GM12878 (cell line): Measurements from ENCODE around the gene CDC16. TPM values are rescaled to one million over a fixed set of nuclear protein-coding genes. Genes with fewer than 3 reads are reported as not detected.
A peak's percentile ranks its signal among the peaks of the same experiment; 100 is the strongest.

ENCODE experiments used
- ATAC-seq: fragments of 200-7000 bp; cut with Tn5 transposase; 3 replicates; pipeline ENCODE4 v1.9.1; 2020; ENCODE audit warnings: mild to moderate bottlenecking, moderate library complexity
- BruUV-seq: library from RNA; stranded (reverse); fragments of 400-500 nt; replicated peaks from 2 replicates; lab custom pipeline; 2021; lab: Mats Ljungman, UMichigan
- CTCF ChIA-PET: fragments of 300-600 bp; sonication (Branson Sonifier 250); formaldehyde crosslinking; extraction: SDS; loops from one replicate; lab custom pipeline; 2021; ENCODE audit warnings: inconsistent platforms; lab: Yijun Ruan, JAX
- POLR2A ChIA-PET: fragments of 350-600 bp; formaldehyde crosslinking; extraction: SDS; loops from one replicate; lab custom pipeline; 2021; ENCODE audit warnings: inconsistent platforms; lab: Charles Lee
- RAD21 ChIA-PET: fragments of 300-600 bp; sonication (Branson Sonifier 250); formaldehyde crosslinking; loops from one replicate; lab custom pipeline; 2023; ENCODE audit warnings: antibody characterized with exemption; ENCODE audit not compliant: unreplicated experiment; lab: Charles Lee
- SMC1A ChIA-PET: fragments of 300-600 bp; sonication (Branson Sonifier 250); formaldehyde crosslinking; loops from one replicate; lab custom pipeline; 2023; ENCODE audit not compliant: unreplicated experiment, uncharacterized antibody; lab: Charles Lee
- DNase-seq: peaks from one replicate; pipeline ENCODE4 v3.0.0-alpha.2; 2011; ENCODE audit warnings: low read depth, low spot score
- FAIRE-seq: peaks from 3 replicates; lab custom pipeline; 2011; peaks lifted over from hg19 to GRCh38; lab: Jason Lieb, UNC
- H2AFZ ChIP-seq: 2 replicates; pipeline ENCODE4 v1.6.0; 2011; ENCODE audit warnings: low read depth, low read length, control low read depth; ENCODE audit not compliant: control insufficient read depth
- H3K27ac ChIP-seq: 2 replicates; pipeline ENCODE4 v1.5.1; 2011; ENCODE audit warnings: control low read depth; ENCODE audit not compliant: control insufficient read depth, insufficient read depth
- H3K27me3 ChIP-seq, 2 experiments: replicated peaks in 1 of 2; 2 replicates each; pipeline versions ENCODE4 v1.6.0 to v1.6.1; 2011; ENCODE audit warnings: low read length in 1 of 2; ENCODE audit not compliant: control insufficient read depth in 2 of 2, insufficient read depth in 2 of 2
- H3K36me3 ChIP-seq, 2 experiments: 2 replicates each; pipeline ENCODE4 v1.5.1; 2011; ENCODE audit warnings: low read length in 1 of 2; ENCODE audit not compliant: control insufficient read depth in 2 of 2, insufficient read depth in 2 of 2
- H3K4me1 ChIP-seq: 2 replicates; pipeline ENCODE4 v1.6.1; 2011; ENCODE audit warnings: mild to moderate bottlenecking, low read length, moderate library complexity, mixed read lengths; ENCODE audit not compliant: control insufficient read depth, insufficient read depth
- H3K4me2 ChIP-seq: 2 replicates; pipeline ENCODE4 v1.6.0; 2011; ENCODE audit warnings: control low read depth; ENCODE audit not compliant: control insufficient read depth, insufficient read depth
- H3K4me3 ChIP-seq: fragments of 200-600 bp; sonication (generic); 2 replicates; pipeline ENCODE4 v1.5.1; 2016
- H3K79me2 ChIP-seq: 2 replicates; pipeline ENCODE4 v1.6.0; 2011; ENCODE audit warnings: low read length; ENCODE audit not compliant: control insufficient read depth, insufficient read depth
- H3K9ac ChIP-seq: 2 replicates; pipeline ENCODE4 v1.8.0; 2011; ENCODE audit warnings: low read length, control low read depth, mixed read lengths; ENCODE audit not compliant: control insufficient read depth, insufficient read depth
- H3K9me3 ChIP-seq: replicated peaks from 3 replicates; pipeline ENCODE4 v1.5.1; 2011; ENCODE audit warnings: mild to moderate bottlenecking, low read length; ENCODE audit not compliant: control insufficient read depth, insufficient read depth
- H4K20me1 ChIP-seq: 2 replicates; pipeline ENCODE4 v1.6.0; 2011; ENCODE audit not compliant: control insufficient read depth, insufficient read depth
- GATAD2B ChIP-seq: fragments of 450-650 bp; conservative IDR thresholded peaks from 2 replicates; pipeline ENCODE4 v1.6.1; 2017; ENCODE audit warnings: low read depth, mild to moderate bottlenecking, moderate library complexity
- MEF2A ChIP-seq: IDR thresholded peaks from 2 replicates; pipeline ENCODE4 v1.6.1; 2011; ENCODE audit warnings: low read depth, mild to moderate bottlenecking, low read length, moderate library complexity; ENCODE audit not compliant: insufficient read depth
- PBX3 ChIP-seq: IDR thresholded peaks from 2 replicates; pipeline ENCODE4 v1.6.1; 2011; ENCODE audit warnings: mild to moderate bottlenecking, low read depth, low read length, moderate library complexity; ENCODE audit not compliant: insufficient replicate concordance
- WGBS: methylation state at CpG from one replicate; pipeline ENCODE4 v1.1.6; 2016; ENCODE audit warnings: low lambda C conversion rate; ENCODE audit not compliant: insufficient replicate concordance, insufficient coverage; ENCODE audit errors: missing lambda C conversion rate; 5-methylcytosine and 5-hydroxymethylcytosine counted together
- in situ Hi-C: fragments of 300-500 bp; cut with MboI; formaldehyde crosslinking; loops from 9 replicates; pipeline ENCODE4 v1.14.3; 2018; ENCODE audit warnings: mixed read lengths
- intact Hi-C: fragments of 100-400 bp; cut with micrococcal nuclease; formaldehyde crosslinking; loops from one replicate; pipeline ENCODE4 v1.14.2; 2022; ENCODE audit not compliant: unreplicated experiment
- polyA plus RNA-seq, 11 experiments: library from polyadenylated mRNA; depleted of rRNA in 4 of 11; unstranded in 6 of 11; stranded (reverse) in 5 of 11; fragments of >200 nt; fragmentation: Nextera tagmentation in 4 of 11; fragmentation: Illumina TruSeq in 1 of 11; extraction: Ambion mirVana in 4 of 11; extraction: Trizol in 1 of 11; gene quantifications; 1 replicate in 1 of 11; 2 replicates in 10 of 11; pipeline versions ENCODE4 v1.2.1 to v1.2.3, GENCODE V29; 2011 to 2016; ENCODE audit warnings: inconsistent platforms in 2 of 11, missing spikeins in 2 of 11, low read depth in 1 of 11
- total RNA-seq, 4 experiments: library from RNA; depleted of rRNA in 3 of 4; stranded (reverse); fragments of >200 nt in 3 of 4; fragmentation: Illumina TruSeq in 1 of 4; extraction: Trizol in 1 of 4; gene quantifications; 2 replicates each; pipeline versions ENCODE4 v1.2.1 to v1.2.3, GENCODE V29; 2013 to 2021

Gene CDC16
- total and polyA plus RNA-seq, 10 of the 15 experiments (the other 5 are each of a cell fraction or from before 2014, with no cell fraction given), result 15.4 to 92.9 (median 31.4) TPM

- ATAC-seq, result no peak
- FAIRE-seq, result no peak
- H3K4me2 ChIP-seq, result no peak overlapping the region
- no peaks in the 10 kb centered on the region for H4K20me1 ChIP-seq
- no peak overlapping the region for H3K27ac ChIP-seq
- WGBS, result 91% methylated on average over 5 of the region's 5 CpGs
- peaks cover 23% of the 10 kb centered on the region for H3K79me2 ChIP-seq
- intact Hi-C loops, result no loop called here
- CTCF ChIA-PET, result interaction anchor here (0.8 to 1.2 kb wide), 4 partner anchors 16 to 83 kb away, joined by 3 read pairs; no protein-coding TSS in a partner anchor
- no peak overlapping the region for H2AFZ ChIP-seq
- H3K4me3 ChIP-seq, result no peak overlapping the region
- RAD21 ChIA-PET, result interaction anchor here (1.2 to 4.3 kb wide), 3 partner anchors 23 to 31 kb away, joined by 3 to 24 read pairs (median 10); partner anchors contain the start of gene UPF3A
- SMC1A ChIA-PET, result interaction anchor here (0.7 to 3.8 kb wide), 11 partner anchors 9 to 31 kb away, joined by 3 to 27 read pairs (median 4); partner anchors contain the start of gene UPF3A
- DNase-seq, result no peak
- POLR2A ChIA-PET, result interaction anchor here (0.6 to 4.2 kb wide), 4 partner anchors 11 to 34 kb away, joined by 3 to 39 read pairs (median 3); partner anchors contain the start of gene UPF3A
- TF ChIP-seq MEF2A (no peak), GATAD2B (no peak)
- H3K9me3 ChIP-seq, result no peaks in the 10 kb centered on the region
- H3K9ac ChIP-seq, result no peak overlapping the region
- peaks cover 5% of the 10 kb centered on the region; the same call in 1 of the 2 replicates for H3K4me1 ChIP-seq
- no TSS peak for BruUV-seq
- H3K36me3 ChIP-seq, result no peaks in the 10 kb centered on the region; a peak in 1 of 4 replicates
- in situ Hi-C loops, result no loop called here
- no peaks in the 10 kb centered on the region for H3K27me3 ChIP-seq
These were observed 76.3 kb downstream of the CDC16 start for GRCh38 chr13:114310956-114311355.

GRCh38 chr13:114311387-114311786, 76.7 kb downstream of the CDC16 start:
- H3K36me3 ChIP-seq, result no peaks in the 10 kb centered on the region
- in situ Hi-C loops, result no loop called here
- H3K27ac ChIP-seq, result no peak overlapping the region
- no peak for ATAC-seq
- no peak for DNase-seq
- H2AFZ ChIP-seq, result peak overlapping the region; percentile 31; the same call in 1 of the 2 replicates
- H3K79me2 ChIP-seq, result peaks cover 27% of the 10 kb centered on the region
- no peak overlapping the region for H3K4me3 ChIP-seq
- RAD21 ChIA-PET, result interaction anchor here (1.2 to 4.3 kb wide), 3 partner anchors 23 to 31 kb away, joined by 3 to 24 read pairs (median 10); partner anchors contain the start of gene UPF3A
- no peak overlapping the region for H3K9ac ChIP-seq
- no peaks in the 10 kb centered on the region for H4K20me1 ChIP-seq
- SMC1A ChIA-PET, result interaction anchor here (0.7 to 3.8 kb wide), 11 partner anchors 8 to 32 kb away, joined by 3 to 27 read pairs (median 4); partner anchors contain the start of gene UPF3A
- TF ChIP-seq PBX3, result no peak
- peaks cover 5% of the 10 kb centered on the region; the same call in 1 of the 2 replicates for H3K4me1 ChIP-seq
- no peaks in the 10 kb centered on the region for H3K9me3 ChIP-seq
- BruUV-seq, result no TSS peak
- FAIRE-seq, result no peak
- H3K4me2 ChIP-seq, result no peak overlapping the region
- POLR2A ChIA-PET, result interaction anchor here (0.6 to 4.2 kb wide), 3 partner anchors 14 to 34 kb away, joined by 3 to 39 read pairs (median 3); partner anchors contain the start of gene UPF3A
- CTCF ChIA-PET, result interaction anchor here (0.8 to 1.2 kb wide), 4 partner anchors 15 to 83 kb away, joined by 3 read pairs; no protein-coding TSS in a partner anchor
- intact Hi-C loops, result no loop called here
- H3K27me3 ChIP-seq, result no peaks in the 10 kb centered on the region
